HepG2 (cell line): ENCODE data around the gene MPZL3. TPM values are rescaled to one million over a fixed set of nuclear protein-coding genes. Genes with fewer than 3 reads are reported as not detected.

ENCODE experiments used
- ATAC-seq: fragments of 200-7000 bp; cut with Tn5 transposase; 3 replicates; pipeline ENCODE4 v1.9.1; 2020; ENCODE audit warnings: mild to moderate bottlenecking, moderate library complexity
- BruUV-seq: library from RNA; stranded (reverse); fragments of 400-500 nt; replicated peaks from 2 replicates; lab custom pipeline; 2021; lab: Mats Ljungman, UMichigan
- CTCF ChIA-PET: fragments of 300-600 bp; formaldehyde crosslinking; extraction: SDS; loops from one replicate; lab custom pipeline; 2021; ENCODE audit warnings: low total read pairs, inconsistent platforms, low intra/inter-chr PET ratio; lab: Yijun Ruan, JAX
- POLR2A ChIA-PET: fragments of 350-600 bp; sonication (Branson Sonifier 250); formaldehyde crosslinking; loops from one replicate; lab custom pipeline; 2020; ENCODE audit warnings: antibody characterized with exemption, inconsistent platforms; lab: Yijun Ruan, JAX
- DNase-seq: peaks from one replicate; pipeline ENCODE4 v3.0.0-alpha.2; 2015; ENCODE audit warnings: low spot score
- FAIRE-seq: peaks from 3 replicates; lab custom pipeline; 2011; peaks lifted over from hg19 to GRCh38; lab: Jason Lieb, UNC
- H2AFZ ChIP-seq: one replicate; pipeline ENCODE4 v1.6.1; 2011; ENCODE audit warnings: low read length, inconsistent platforms
- H3K27ac ChIP-seq: fragments of 300-600 bp; 3 replicates; pipeline ENCODE4 v1.8.0; 2011; ENCODE audit warnings: mixed run types, mild to moderate bottlenecking, mixed read lengths, low read length, inconsistent platforms; ENCODE audit not compliant: insufficient read depth; ENCODE audit errors: extremely low read length
- H3K27me3 ChIP-seq, 2 experiments: fragments of 200-600 bp in 1 of 2; 2 replicates in 1 of 2; 3 replicates in 1 of 2; pipeline versions ENCODE4 v1.6.0 to v1.8.0; 2011; ENCODE audit warnings: low read length in 2 of 2, mild to moderate bottlenecking in 2 of 2, moderate library complexity in 2 of 2, inconsistent platforms in 1 of 2; ENCODE audit not compliant: insufficient read depth in 2 of 2, control insufficient read depth in 1 of 2
- H3K36me3 ChIP-seq, 2 experiments: fragments of 200-600 bp in 1 of 2; replicated peaks in 1 of 2; 2 replicates in 1 of 2; 3 replicates in 1 of 2; pipeline versions ENCODE4 v1.5.1 to v1.8.0; 2011; ENCODE audit warnings: low read length in 2 of 2, inconsistent platforms in 1 of 2; ENCODE audit not compliant: insufficient read depth in 2 of 2, control insufficient read depth in 1 of 2
- H3K4me1 ChIP-seq: 2 replicates; pipeline ENCODE4 v1.5.1; 2012; ENCODE audit warnings: low read length, inconsistent platforms; ENCODE audit not compliant: insufficient read depth
- H3K4me2 ChIP-seq: 2 replicates; pipeline ENCODE4 v1.6.0; 2011; ENCODE audit warnings: low read depth, low read length, inconsistent platforms
- H3K4me3 ChIP-seq, 3 experiments: fragments of 200-600 bp in 1 of 3; sonication (generic), shearing (Covaris generic) in 1 of 3; replicated peaks in 1 of 3; 2 replicates each; pipeline ENCODE4 v1.5.1; 2011 to 2016; ENCODE audit warnings: low read length in 3 of 3, inconsistent platforms in 2 of 3, low read depth in 2 of 3, mild to moderate bottlenecking in 2 of 3, control low read depth in 1 of 3, mixed read lengths in 1 of 3; ENCODE audit not compliant: insufficient read depth in 1 of 3
- H3K79me2 ChIP-seq: one replicate; pipeline ENCODE4 v1.6.1; 2011; ENCODE audit warnings: low read length, inconsistent platforms; ENCODE audit not compliant: insufficient read depth
- H3K9ac ChIP-seq: 2 replicates; pipeline ENCODE4 v1.6.0; 2011; ENCODE audit warnings: mild to moderate bottlenecking, low read depth, low read length, inconsistent platforms; ENCODE audit not compliant: insufficient read depth
- H3K9me3 ChIP-seq: 2 replicates; pipeline ENCODE4 v1.5.1; 2012; ENCODE audit warnings: mild to moderate bottlenecking, low read length
- H4K20me1 ChIP-seq: 2 replicates; pipeline ENCODE4 v1.6.0; 2011; ENCODE audit warnings: inconsistent platforms, mild to moderate bottlenecking, low read length, moderate library complexity; ENCODE audit not compliant: insufficient read depth
- ARNT ChIP-seq: fragments of 450-650 bp; IDR thresholded peaks from 2 replicates; pipeline ENCODE4 v1.6.1; 2017
- BRD4 ChIP-seq: sonication (generic); formaldehyde crosslinking; IDR thresholded peaks from 2 replicates; pipeline ENCODE4 v1.4.0; 2020; ENCODE audit warnings: missing genetic modification reagents
- SALL2 ChIP-seq: sonication (generic); formaldehyde crosslinking; IDR thresholded peaks from 2 replicates; pipeline ENCODE4 v1.8.1; 2023; ENCODE audit warnings: mild to moderate bottlenecking, missing genetic modification reagents, inconsistent platforms
- SMYD3 ChIP-seq: sonication (generic); formaldehyde crosslinking; IDR thresholded peaks from 2 replicates; pipeline ENCODE4 v1.8.1; 2023; ENCODE audit warnings: mild to moderate bottlenecking, missing genetic modification reagents
- SSRP1 ChIP-seq: IDR thresholded peaks from 2 replicates; pipeline ENCODE4 v1.6.1; 2016; ENCODE audit warnings: control low read depth
- ZBTB10 ChIP-seq: sonication (generic); formaldehyde crosslinking; IDR thresholded peaks from 2 replicates; pipeline ENCODE4 v1.4.0; 2020; ENCODE audit warnings: missing genetic modification reagents, borderline replicate concordance
- ZNF142 ChIP-seq: sonication (generic); formaldehyde crosslinking; IDR thresholded peaks from 2 replicates; pipeline ENCODE4 v1.4.0; 2020; ENCODE audit warnings: missing genetic modification reagents
- ZNF234 ChIP-seq: sonication (generic); formaldehyde crosslinking; conservative IDR thresholded peaks from 2 replicates; pipeline ENCODE4 v1.5.1; 2020; ENCODE audit warnings: mild to moderate bottlenecking, missing genetic modification reagents
- ZNF652 ChIP-seq: IDR thresholded peaks from 2 replicates; pipeline ENCODE4 v1.6.1; 2016; ENCODE audit warnings: low read depth, borderline replicate concordance
- WGBS: methylation state at CpG from one replicate; pipeline ENCODE4 v1.1.6; 2017; ENCODE audit warnings: low lambda C conversion rate; 5-methylcytosine and 5-hydroxymethylcytosine counted together
- in situ Hi-C: cut with HindIII; loops from 2 replicates; pipeline ENCODE4 v1.10.0; 2017; ENCODE audit warnings: low pct_unique_long_range_greater_than_20kb; ENCODE audit not compliant: extremely low pct_ligation_motif_present
- intact Hi-C: fragments of 100-400 bp; cut with micrococcal nuclease; formaldehyde crosslinking; loops from one replicate; pipeline ENCODE4 v1.10.0; 2022; ENCODE audit not compliant: unreplicated experiment
- polyA plus RNA-seq, 8 experiments: library from polyadenylated mRNA; depleted of rRNA in 3 of 8; stranded (reverse) in 7 of 8; unstranded in 1 of 8; fragments of >200 nt; fragmentation: Illumina TruSeq in 4 of 8; extraction: Trizol in 4 of 8; gene quantifications; 2 replicates each; pipeline versions ENCODE4 v1.2.1 to v1.2.3, GENCODE V29; 2011 to 2016; ENCODE audit warnings: low read depth in 4 of 8, missing spikeins in 1 of 8, mixed read lengths in 1 of 8; ENCODE audit not compliant: insufficient read depth in 1 of 8
- total RNA-seq, 5 experiments: library from RNA; depleted of rRNA; stranded (reverse); fragments of >200 nt; fragmentation: Illumina TruSeq; extraction: Trizol; gene quantifications; 2 replicates each; pipeline ENCODE4 v1.2.3, GENCODE V29; 2016; ENCODE audit warnings: low read depth in 1 of 5

MPZL3 gene
- total and polyA plus RNA-seq, 2 of the 13 experiments (the other 11 are each of a cell fraction or from before 2014, with no cell fraction given): 5.3 to 9.3 TPM

DNA sequence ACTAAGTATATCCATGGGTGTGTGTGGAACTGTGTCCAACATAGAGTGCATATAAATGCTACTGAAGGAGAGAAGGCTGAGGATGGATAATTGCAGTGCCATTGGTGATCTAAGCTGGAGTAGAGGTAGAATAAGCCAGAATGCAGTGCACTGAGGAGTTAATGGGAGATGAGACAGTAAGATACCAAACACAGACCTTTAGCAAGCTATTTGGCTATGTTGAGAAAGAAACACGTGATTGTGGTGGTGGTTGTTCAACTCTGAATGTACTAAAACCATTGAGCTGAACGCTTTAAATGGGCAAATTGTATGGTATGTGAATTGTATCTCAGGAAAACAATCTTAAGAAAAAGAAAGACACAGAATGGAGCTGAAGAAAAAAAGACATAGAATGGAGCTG, 50.2 kb downstream of the MPZL3 start:
- no peaks in the 10 kb centered on the region for H3K9me3 ChIP-seq
- peak overlapping the region; percentile 61 for H3K4me2 ChIP-seq
- POLR2A ChIA-PET: interaction anchor here (1.0 to 2.4 kb wide), 4 partner anchors 11 to 190 kb away, joined by 3 to 49 read pairs (median 10); partner anchors contain the start of genes MPZL2 and MPZL3
- H3K27ac ChIP-seq: peak overlapping the region; percentile 92
- no peak; the same call in 2 of the 3 replicates for ATAC-seq
- TF ChIP-seq ZBTB10 (CRISPR knock-in tag): 0 out of 2 replicates have a peak, but pooled peaks have one; percentile 28
- 0 out of 2 replicates have a peak, but pooled peaks have one; percentile 14 for TF ChIP-seq ZNF142
- no peak for TF ChIP-seq ZNF234 (CRISPR knock-in tag)
- TF ChIP-seq SALL2 (CRISPR knock-in tag): 0 out of 2 replicates have a peak, but pooled peaks have one; percentile 5
- 0 out of 2 replicates have a peak, but pooled peaks have one; percentile 21 for TF ChIP-seq BRD4 (CRISPR knock-in tag)
- TF ChIP-seq SMYD3 (CRISPR knock-in tag): no peak
- 0 out of 2 replicates have a peak, but pooled peaks have one; percentile 30 for TF ChIP-seq ZNF652 (CRISPR knock-in tag)
- 0 out of 2 replicates have a peak, but pooled peaks have one; percentile 67 for TF ChIP-seq SSRP1 (CRISPR knock-in tag)
- no peak for TF ChIP-seq ARNT
- TF ChIP-seq, all 625 proteins: peak for 6
- H2AFZ ChIP-seq: no peak overlapping the region
- peak; percentile 73 for FAIRE-seq
- in situ Hi-C loops (no loop called here), intact Hi-C loops (loop anchor here (1.0 kb wide), 1 partner anchor 10 kb away; no protein-coding TSS in a partner anchor)
- DNase-seq: no peak
- no peaks in the 10 kb centered on the region for H3K79me2 ChIP-seq
- WGBS: 49% methylated on average over 2 of the region's 2 CpGs
- TSS peak; percentile 71 for BruUV-seq
- peak overlapping the region in 1 of 3 experiments; percentile 38; a peak in 1 of 6 replicates for H3K4me3 ChIP-seq
- CTCF ChIA-PET: no interaction called here
- H3K27me3 ChIP-seq: no peaks in the 10 kb centered on the region
- H4K20me1 ChIP-seq: no peaks in the 10 kb centered on the region
- peak overlapping the region; percentile 34 for H3K9ac ChIP-seq
- H3K36me3 ChIP-seq: no peaks in the 10 kb centered on the region
- H3K4me1 ChIP-seq: peaks cover 87% of the 10 kb centered on the region
